Suprapubic skin (tissue), 4 donors: Measurements from ENCODE around the gene HADHB.

Experiments
- CTCF ChIP-seq, 2 donors: fragments of 200-600 bp in 1 of 2; fragments of 450-650 bp in 1 of 2; sonication (generic) in 1 of 2; IDR thresholded peaks; one replicate each; pipeline ENCODE4 v1.5.1; 2016 to 2019; ENCODE audit warnings: antibody characterized with exemption in 2 of 2, mild to moderate bottlenecking in 1 of 2, moderate library complexity in 1 of 2
- EP300 ChIP-seq: sonication (generic); formaldehyde crosslinking; IDR thresholded peaks from one replicate; pipeline ENCODE4 v1.6.1; 2017; ENCODE audit warnings: antibody characterized with exemption
- POLR2A ChIP-seq, 2 donors: fragments of 450-650 bp; IDR thresholded peaks; one replicate each; pipeline ENCODE4 v1.6.1; 2017; ENCODE audit warnings: antibody characterized with exemption in 2 of 2, mild to moderate bottlenecking in 2 of 2, moderate library complexity in 2 of 2
- POLR2AphosphoS5 ChIP-seq, 3 donors: sonication (generic); formaldehyde crosslinking; IDR thresholded peaks; one replicate each; pipeline ENCODE4 v1.6.1; 2017; ENCODE audit warnings: antibody characterized with exemption in 3 of 3

- TF ChIP-seq CTCF (IDR thresholded peaks at IDR 0.05) = no peak
- TF ChIP-seq POLR2AphosphoS5 (IDR thresholded peaks at IDR 0.05) = no peak
- no peak for TF ChIP-seq EP300
- no peak for TF ChIP-seq POLR2A (IDR thresholded peaks at IDR 0.05)
Measured at GRCh38 chr2:26317377-26318105, 72.8 kb downstream of the HADHB start.
